GM21367 (cell line): ENCODE data around the gene GPHN.
A peak's percentile ranks its signal among the peaks of the same experiment; 100 is the strongest.
"Not testable (repeated sequence)": the region's sequence is repeated elsewhere in the genome, so short reads cannot be mapped to it uniquely, and the experiment has no call there.

Experiments
- ATAC-seq: cut with Tn5 transposase; IDR thresholded peaks from one replicate; pipeline ENCODE4 v1.9.1; 2021; ENCODE audit not compliant: unreplicated experiment

Gene GPHN

GRCh38 chr14:66501592-66501991, 6.4 kb upstream of the GPHN start:
- no peak for ATAC-seq

- ATAC-seq: not testable (repeated sequence)
Measured at GRCh38 chr14:66502836-66503235, 5.1 kb upstream of the GPHN start.

GRCh38 chr14:66503532-66503931, 4.4 kb upstream of the GPHN start:
- no peak for ATAC-seq

GRCh38 chr14:66507181-66507721, 696 bp upstream of the GPHN start:
- peak; percentile 16 for ATAC-seq

- ATAC-seq: no peak
Measured at GRCh38 chr14:66508547-66508845, 549 bp downstream of the GPHN start.

GRCh38 chr14:66508846-66509621, 1.1 kb downstream of the GPHN start:
- peak; percentile 23 for ATAC-seq

GRCh38 chr14:66509874-66510273, 1.9 kb downstream of the GPHN start:
- no peak for ATAC-seq

GRCh38 chr14:66511849-66512248, 3.9 kb downstream of the GPHN start:
- ATAC-seq: no peak

- ATAC-seq: no peak
Measured at GRCh38 chr14:66514213-66514612, 6.3 kb downstream of the GPHN start.

- ATAC-seq: no peak
Measured at GRCh38 chr14:66530526-66530925, 22.6 kb downstream of the GPHN start.

GRCh38 chr14:66539034-66539433, 31.1 kb downstream of the GPHN start:
- ATAC-seq: no peak

GRCh38 chr14:66540038-66540437, 32.1 kb downstream of the GPHN start:
- no peak for ATAC-seq

GRCh38 chr14:66541627-66542026, 33.7 kb downstream of the GPHN start:
- no peak for ATAC-seq

- ATAC-seq: no peak
Measured at GRCh38 chr14:66543996-66544395, 36.0 kb downstream of the GPHN start.

GRCh38 chr14:66545191-66545590, 37.2 kb downstream of the GPHN start:
- ATAC-seq: not testable (repeated sequence)

- ATAC-seq: not testable (repeated sequence)
Measured at GRCh38 chr14:66545751-66546150, 37.8 kb downstream of the GPHN start.

GRCh38 chr14:66563731-66564130, 55.8 kb downstream of the GPHN start:
- ATAC-seq: no peak

GRCh38 chr14:66568220-66568619, 60.3 kb downstream of the GPHN start:
- ATAC-seq: no peak

- no peak for ATAC-seq
Measured at GRCh38 chr14:66572826-66573225, 64.9 kb downstream of the GPHN start.

GRCh38 chr14:66575014-66575413, 67.1 kb downstream of the GPHN start:
- ATAC-seq: no peak

GRCh38 chr14:66575939-66576338, 68.0 kb downstream of the GPHN start:
- no peak for ATAC-seq

- not testable (repeated sequence) for ATAC-seq
Measured at GRCh38 chr14:66587753-66588152, 79.8 kb downstream of the GPHN start.

- no peak for ATAC-seq
Measured at GRCh38 chr14:66595394-66595793, 87.4 kb downstream of the GPHN start.
